Gastroesophageal sphincter (tissue), 3 donors: ENCODE results near the gene DUSP11.

Experiments
- EP300 ChIP-seq: sonication (generic); formaldehyde crosslinking; IDR thresholded peaks from one replicate; pipeline ENCODE4 v1.6.1; 2017; ENCODE audit warnings: antibody characterized with exemption, mild to moderate bottlenecking
- POLR2A ChIP-seq, 2 donors: fragments of 450-650 bp; IDR thresholded peaks; one replicate each; pipeline ENCODE4 v1.6.1; 2017; ENCODE audit warnings: antibody characterized with exemption in 2 of 2, mild to moderate bottlenecking in 2 of 2, moderate library complexity in 1 of 2
- POLR2AphosphoS5 ChIP-seq: sonication (generic); formaldehyde crosslinking; IDR thresholded peaks from one replicate; pipeline ENCODE4 v1.6.1; 2017; ENCODE audit warnings: antibody characterized with exemption
- TF ChIP-seq, protein P1 (sequence below), 4 experiments: fragments of 200-600 bp in 2 of 4; fragments of 450-650 bp in 2 of 4; sonication (generic) in 1 of 4; IDR thresholded peaks; one replicate each; pipeline ENCODE4 v1.5.1; 2017 to 2019; ENCODE audit warnings: antibody characterized with exemption in 4 of 4, mild to moderate bottlenecking in 2 of 4, moderate library complexity in 2 of 4

DNA sequence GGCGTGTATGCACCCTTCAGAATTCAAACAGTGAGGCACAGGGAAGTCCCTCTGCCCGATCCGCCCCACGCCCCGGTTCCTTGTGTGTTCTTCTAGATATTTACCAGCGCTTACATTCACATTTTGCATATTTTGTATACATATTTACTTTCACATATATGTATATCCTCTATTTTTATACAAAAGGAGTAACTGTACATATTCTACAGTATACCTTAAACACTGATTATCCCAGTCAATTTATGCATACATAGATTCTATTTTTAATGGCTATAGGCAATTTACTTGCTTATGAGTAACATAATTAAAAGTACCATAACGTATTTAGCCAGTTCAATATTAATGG, 307 bp upstream of the DUSP11 start:
- TF ChIP-seq, protein P1, sequence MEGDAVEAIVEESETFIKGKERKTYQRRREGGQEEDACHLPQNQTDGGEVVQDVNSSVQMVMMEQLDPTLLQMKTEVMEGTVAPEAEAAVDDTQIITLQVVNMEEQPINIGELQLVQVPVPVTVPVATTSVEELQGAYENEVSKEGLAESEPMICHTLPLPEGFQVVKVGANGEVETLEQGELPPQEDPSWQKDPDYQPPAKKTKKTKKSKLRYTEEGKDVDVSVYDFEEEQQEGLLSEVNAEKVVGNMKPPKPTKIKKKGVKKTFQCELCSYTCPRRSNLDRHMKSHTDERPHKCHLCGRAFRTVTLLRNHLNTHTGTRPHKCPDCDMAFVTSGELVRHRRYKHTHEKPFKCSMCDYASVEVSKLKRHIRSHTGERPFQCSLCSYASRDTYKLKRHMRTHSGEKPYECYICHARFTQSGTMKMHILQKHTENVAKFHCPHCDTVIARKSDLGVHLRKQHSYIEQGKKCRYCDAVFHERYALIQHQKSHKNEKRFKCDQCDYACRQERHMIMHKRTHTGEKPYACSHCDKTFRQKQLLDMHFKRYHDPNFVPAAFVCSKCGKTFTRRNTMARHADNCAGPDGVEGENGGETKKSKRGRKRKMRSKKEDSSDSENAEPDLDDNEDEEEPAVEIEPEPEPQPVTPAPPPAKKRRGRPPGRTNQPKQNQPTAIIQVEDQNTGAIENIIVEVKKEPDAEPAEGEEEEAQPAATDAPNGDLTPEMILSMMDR (IDR thresholded peaks at IDR 0.05) = no peak
- TF ChIP-seq POLR2A (IDR thresholded peaks at IDR 0.05) (no peak), EP300 (no peak), POLR2AphosphoS5 (no peak)
